K562 (cell line): ENCODE data around the gene PTPRM. TPM values are rescaled to one million over a fixed set of nuclear protein-coding genes. Genes with fewer than 3 reads are reported as not detected.

ENCODE experiments used
- ATAC-seq: fragments of 200-7000 bp; cut with Tn5 transposase; 3 replicates; pipeline ENCODE4 v1.9.1; 2020; ENCODE audit warnings: moderate library complexity
- BruUV-seq: library from RNA; stranded (reverse); fragments of 400-500 nt; replicated peaks from 2 replicates; lab custom pipeline; 2021; lab: Mats Ljungman, UMichigan
- CTCF ChIA-PET: fragments of 300-600 bp; formaldehyde crosslinking; extraction: SDS; loops from one replicate; lab custom pipeline; 2021; ENCODE audit warnings: low intra/inter-chr PET ratio; lab: Yijun Ruan, JAX
- POLR2A ChIA-PET: fragments of 300-600, 350-650 bp; sonication (Branson Sonifier 250); formaldehyde crosslinking; extraction: SDS; loops from one replicate; lab custom pipeline; 2021; ENCODE audit warnings: antibody characterized with exemption, inconsistent platforms; lab: Yijun Ruan, JAX
- DNase-seq, 4 experiments: peaks; one replicate each; pipeline versions ENCODE4 v3.0.0 to v3.0.0-alpha.2; 2011 to 2018; ENCODE audit warnings: low spot score in 3 of 4, mixed read lengths in 3 of 4; ENCODE audit errors: extremely low read depth in 1 of 4
- FAIRE-seq: peaks from 2 replicates; lab custom pipeline; 2011; peaks lifted over from hg19 to GRCh38; lab: Jason Lieb, UNC
- H2AFZ ChIP-seq: 2 replicates; pipeline ENCODE4 v1.6.0; 2011; ENCODE audit warnings: low read depth, low read length, control low read depth, inconsistent platforms
- H3K27ac ChIP-seq: fragments of 200-600 bp; 3 replicates; pipeline ENCODE4 v1.8.0; 2011; ENCODE audit warnings: low read depth, mild to moderate bottlenecking, control low read depth, inconsistent platforms, low read length, moderate library complexity, mixed read lengths; ENCODE audit errors: extremely low read depth
- H3K27me3 ChIP-seq, 2 experiments: fragments of 300-600 bp in 1 of 2; 2 replicates in 1 of 2; 3 replicates in 1 of 2; pipeline versions ENCODE4 v1.6.0 to v1.8.0; 2011; ENCODE audit warnings: inconsistent platforms in 2 of 2, low read length in 2 of 2, mild to moderate bottlenecking in 1 of 2, mixed read lengths in 1 of 2, moderate library complexity in 1 of 2; ENCODE audit not compliant: control insufficient read depth in 2 of 2, insufficient read depth in 2 of 2
- H3K36me3 ChIP-seq: fragments of 300-600 bp; 3 replicates; pipeline ENCODE4 v1.8.0; 2011; ENCODE audit warnings: mild to moderate bottlenecking, low read length, inconsistent platforms; ENCODE audit not compliant: control insufficient read depth, insufficient read depth
- H3K4me1 ChIP-seq, 2 experiments: fragments of 200-600 bp in 1 of 2; replicated peaks in 1 of 2; 2 replicates in 1 of 2; 3 replicates in 1 of 2; pipeline versions ENCODE4 v1.5.1 to v1.8.0; 2011; ENCODE audit warnings: inconsistent platforms in 2 of 2, low read length in 2 of 2, mild to moderate bottlenecking in 1 of 2, mixed read lengths in 1 of 2, moderate library complexity in 1 of 2; ENCODE audit not compliant: control insufficient read depth in 2 of 2, insufficient read depth in 2 of 2
- H3K4me2 ChIP-seq: 2 replicates; pipeline ENCODE4 v1.6.1; 2011; ENCODE audit warnings: low read length, control low read depth, inconsistent platforms, mixed read lengths; ENCODE audit not compliant: insufficient read depth
- H3K4me3 ChIP-seq: fragments of 200-600 bp; sonication (generic), shearing (Covaris generic); 2 replicates; pipeline ENCODE4 v1.5.1; 2016; ENCODE audit warnings: control low read depth, inconsistent platforms
- H3K79me2 ChIP-seq: fragments of 200-600 bp; 3 replicates; pipeline ENCODE4 v1.8.0; 2011; ENCODE audit warnings: low read length, inconsistent platforms; ENCODE audit not compliant: control insufficient read depth, insufficient read depth
- H3K9ac ChIP-seq, 2 experiments: 2 replicates each; pipeline versions ENCODE4 v1.6.0 to v1.6.1; 2011; ENCODE audit warnings: low read depth in 2 of 2, low read length in 2 of 2, control low read depth in 1 of 2, inconsistent platforms in 1 of 2, mild to moderate bottlenecking in 1 of 2, mixed read lengths in 1 of 2; ENCODE audit not compliant: insufficient read depth in 1 of 2
- H3K9me1 ChIP-seq: one replicate; pipeline ENCODE4 v1.6.0; 2011; ENCODE audit warnings: inconsistent platforms, mild to moderate bottlenecking, low read length, moderate library complexity; ENCODE audit not compliant: control insufficient read depth, insufficient read depth
- H3K9me3 ChIP-seq: replicated peaks from 2 replicates; pipeline ENCODE4 v1.5.1; 2011; ENCODE audit warnings: low read depth, low read length, inconsistent platforms; ENCODE audit not compliant: control insufficient read depth, insufficient read depth
- H4K20me1 ChIP-seq: replicated peaks from 2 replicates; pipeline ENCODE4 v1.6.1; 2011; ENCODE audit warnings: low read length, inconsistent platforms, mixed read lengths; ENCODE audit not compliant: control insufficient read depth, insufficient read depth
- ETV6 ChIP-seq, 3 experiments: fragments of 150-350 bp in 1 of 3; sonication (generic) in 1 of 3; formaldehyde crosslinking in 1 of 3; IDR thresholded peaks; 2 replicates each; pipeline versions ENCODE4 v1.6.1 to v1.8.0; 2014 to 2022; ENCODE audit warnings: borderline replicate concordance in 2 of 3, low read depth in 2 of 3, antibody characterized with exemption in 1 of 3, low read length in 1 of 3, mild to moderate bottlenecking in 1 of 3, missing genetic modification reagents in 1 of 3
- MCM3 ChIP-seq: fragments of 450-650 bp; IDR thresholded peaks from 2 replicates; pipeline ENCODE4 v1.6.1; 2016
- NR1H2 ChIP-seq: sonication (generic); formaldehyde crosslinking; IDR thresholded peaks from 2 replicates; pipeline ENCODE4 v1.4.0; 2020; ENCODE audit warnings: mild to moderate bottlenecking, missing genetic modification reagents
- NRF1 ChIP-seq, 2 experiments: fragments of 450-650 bp; IDR thresholded peaks in 1 of 2; conservative IDR thresholded peaks in 1 of 2; 2 replicates each; pipeline ENCODE4 v1.6.1; 2014; ENCODE audit warnings: mild to moderate bottlenecking in 2 of 2
- SIN3B ChIP-seq: fragments of 450-650 bp; IDR thresholded peaks from 2 replicates; pipeline ENCODE4 v1.6.1; 2017; ENCODE audit warnings: low read depth, mild to moderate bottlenecking, moderate library complexity
- ZFP36 ChIP-seq: fragments of 150-350 bp; IDR thresholded peaks from 2 replicates; pipeline ENCODE4 v1.6.1; 2018; ENCODE audit warnings: low read length, low read depth; ENCODE audit not compliant: partially characterized antibody
- ZNF695 ChIP-seq: fragments of 450-650 bp; formaldehyde crosslinking; IDR thresholded peaks from 2 replicates; pipeline ENCODE4 v1.4.0; 2020; ENCODE audit warnings: mild to moderate bottlenecking, moderate library complexity
- ZSCAN32 ChIP-seq: fragments of 450-650 bp; formaldehyde crosslinking; IDR thresholded peaks from 2 replicates; pipeline ENCODE4 v1.4.0; 2020; ENCODE audit warnings: mild to moderate bottlenecking, moderate library complexity
- WGBS: fragments of 100-300 bp; shearing (Covaris generic); methylation state at CpG from one replicate; pipeline ENCODE4 v1.1.6; 2016; ENCODE audit warnings: low coverage, mixed read lengths; ENCODE audit not compliant: insufficient coverage; ENCODE audit errors: missing lambda C conversion rate; 5-methylcytosine and 5-hydroxymethylcytosine counted together
- in situ Hi-C: fragments of 300-500 bp; cut with MboI; formaldehyde crosslinking; loops from 4 replicates; pipeline ENCODE4 v1.15.0; 2018; ENCODE audit warnings: inconsistent platforms, mixed read lengths
- intact Hi-C: fragments of 100-400 bp; cut with micrococcal nuclease; formaldehyde crosslinking; loops from 2 replicates; pipeline ENCODE4 v1.14.2; 2022
- polyA plus RNA-seq, 8 experiments: library from polyadenylated mRNA; depleted of rRNA in 4 of 8; stranded (reverse) in 5 of 8; unstranded in 3 of 8; fragments of >200 nt; fragmentation: Nextera tagmentation in 2 of 8; fragmentation: Illumina TruSeq in 1 of 8; extraction: Ambion mirVana in 2 of 8; extraction: Trizol in 1 of 8; gene quantifications; 2 replicates each; pipeline versions ENCODE4 v1.2.1 to v1.2.3, GENCODE V29; 2011 to 2014; ENCODE audit warnings: inconsistent platforms in 1 of 8, missing spikeins in 1 of 8
- total RNA-seq, 7 experiments: library from RNA; depleted of rRNA in 6 of 7; stranded (reverse); fragments of >200 nt in 6 of 7; fragmentation: Illumina TruSeq in 2 of 7; extraction: Trizol in 2 of 7; gene quantifications; 2 replicates each; pipeline versions ENCODE4 v1.2.1 to v1.2.3, GENCODE V29; 2011 to 2021; ENCODE audit warnings: low replicate concordance in 1 of 7

The PTPRM gene
- total and polyA plus RNA-seq, 9 of the 15 experiments (the other 6 are each of a cell fraction or from before 2014, with no cell fraction given) = 0.03 to 0.16 (median 0.08) TPM; not detected in 3

DNA sequence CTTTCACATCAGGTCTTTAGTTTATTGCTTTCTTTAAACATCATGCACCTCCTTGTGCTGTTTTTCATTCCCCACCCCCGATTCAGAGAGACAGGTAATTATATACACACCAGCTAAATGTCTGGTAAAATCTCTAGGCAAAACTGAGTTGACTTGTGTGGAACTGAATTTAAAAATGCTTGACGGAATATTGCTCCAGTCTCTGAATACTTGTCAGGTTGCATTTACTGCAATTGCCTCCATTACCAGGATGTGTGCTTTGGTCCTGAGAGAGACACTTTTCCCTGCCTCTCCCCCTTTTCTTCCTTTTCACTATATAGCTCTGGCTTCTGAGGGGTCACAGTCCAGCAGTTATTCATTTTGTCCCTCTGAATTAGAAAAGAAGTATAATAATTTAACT is 104.0 kb downstream of the PTPRM start:
- H3K27ac ChIP-seq = no peak overlapping the region
- H3K4me3 ChIP-seq = no peak overlapping the region
- FAIRE-seq (no peak), DNase-seq (no peak), ATAC-seq (no peak)
- no TSS peak for BruUV-seq
- in situ Hi-C loops = no loop called here
- no peaks in the 10 kb centered on the region for H3K79me2 ChIP-seq
- H3K4me2 ChIP-seq = no peak overlapping the region
- CTCF ChIA-PET = no interaction called here
- no peaks in the 10 kb centered on the region for H3K27me3 ChIP-seq
- H2AFZ ChIP-seq = no peak overlapping the region
- no peaks in the 10 kb centered on the region for H3K9me3 ChIP-seq
- H3K9me1 ChIP-seq = no peaks in the 10 kb centered on the region
- TF ChIP-seq SIN3B = no peak
- H4K20me1 ChIP-seq = no peaks in the 10 kb centered on the region
- 3% methylated on average over 2 of the region's 2 CpGs for WGBS
- intact Hi-C loops = no loop called here
- POLR2A ChIA-PET = interaction anchor here (0.6 kb wide), 1 partner anchor 66 kb away, joined by 3 read pairs; no protein-coding TSS in a partner anchor
- no peaks in the 10 kb centered on the region for H3K4me1 ChIP-seq
- no peak overlapping the region for H3K9ac ChIP-seq
- no peaks in the 10 kb centered on the region for H3K36me3 ChIP-seq

DNA sequence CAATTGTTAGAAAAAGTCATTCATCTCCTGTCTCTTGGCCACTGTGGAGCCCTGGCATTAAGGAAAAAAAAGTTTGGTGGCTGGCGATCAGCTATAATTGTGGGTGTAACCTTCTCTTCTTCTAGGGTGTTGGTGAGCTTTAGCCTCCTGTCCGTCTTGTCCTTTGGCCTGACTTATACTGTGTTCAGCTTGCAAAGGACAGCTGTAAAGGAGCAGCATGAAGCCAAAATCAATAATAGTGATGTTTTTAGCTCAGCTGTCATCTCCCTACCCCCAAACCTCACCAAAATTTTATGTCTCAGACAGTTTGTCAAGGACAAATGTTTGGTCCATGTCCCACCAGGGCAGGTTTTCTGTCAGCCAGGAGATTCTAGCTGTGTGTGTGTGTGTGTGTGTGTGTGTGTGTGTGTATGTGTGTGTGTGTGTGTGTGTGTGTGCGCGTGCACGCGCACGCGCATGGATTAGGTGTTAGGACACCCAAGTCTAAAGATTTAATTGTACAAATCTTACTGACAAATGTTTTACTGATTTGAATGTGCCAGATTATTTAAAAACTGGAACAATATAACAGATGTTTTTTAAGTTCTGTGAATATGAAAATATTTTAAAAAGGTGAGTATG is 109.2 kb downstream of the PTPRM start:
- Histone ChIP-seq H3K4me3 (no peak overlapping the region), H2AFZ (no peak overlapping the region), H3K9me3 (no peaks in the 10 kb centered on the region), H3K36me3 (no peaks in the 10 kb centered on the region), H3K27ac (no peak overlapping the region), H3K4me1 (0 out of 5 replicates have a peak, but pooled peaks cover 0 to 5% of the 10 kb centered on the region in 2 experiments), H3K4me2 (no peak overlapping the region), H3K79me2 (no peaks in the 10 kb centered on the region), H4K20me1 (no peaks in the 10 kb centered on the region), H3K9ac (no peak overlapping the region), H3K9me1 (no peaks in the 10 kb centered on the region)
- ChIA-PET CTCF (no interaction called here), POLR2A (no interaction called here)
- ATAC-seq = peak; percentile 39; the same call in 2 of the 3 replicates
- FAIRE-seq = no peak
- WGBS = 21% methylated on average over 8 of the region's 8 CpGs
- no peak for DNase-seq
- BruUV-seq = no TSS peak
- in situ Hi-C loops = no loop called here
- TF ChIP-seq ETV6 (IDR thresholded peaks at IDR 0.05; ENCODE audit: borderline replicate concordance in 1 of 2, low read depth in 2 of 2, low read length in 1 of 2) (no peak), ETV6 (CRISPR knock-in tag; IDR thresholded peaks at IDR 0.05; ENCODE audit: borderline replicate concordance) (no peak), ZFP36 (no peak), NRF1 (conservative IDR thresholded peaks at IDR 0.05 in 1 of 2, IDR thresholded peaks at IDR 0.05 in 1 of 2) (peak; percentile 70 to 74), MCM3 (peak; percentile 91), NR1H2 (no peak), ZNF695 (CRISPR knock-in tag) (no peak), ZSCAN32 (no peak)
- TF ChIP-seq, all 486 proteins: peak for 2
- no peaks in the 10 kb centered on the region; a peak in 2 of 5 replicates for H3K27me3 ChIP-seq
- intact Hi-C loops = no loop called here
